Keratinocyte (primary cell): ENCODE measurements around the gene CPEB1. TPM values are rescaled to one million over a fixed set of nuclear protein-coding genes. Genes with fewer than 3 reads are reported as not detected.

ENCODE experiments used
- DNase-seq: peaks from one replicate; pipeline ENCODE4 v3.0.0-alpha.2; 2011; ENCODE audit warnings: low read depth, missing footprints, low spot score
- FAIRE-seq: peaks from 2 replicates; lab custom pipeline; 2011; peaks lifted over from hg19 to GRCh38; lab: Jason Lieb, UNC
- H2AFZ ChIP-seq: 2 replicates; pipeline ENCODE4 v1.6.0; 2012; ENCODE audit warnings: low read length, control low read depth, inconsistent platforms; ENCODE audit not compliant: control insufficient read depth
- H3K27ac ChIP-seq: 2 replicates; pipeline ENCODE4 v1.5.1; 2011; ENCODE audit warnings: low read length; ENCODE audit not compliant: control insufficient read depth, insufficient read depth
- H3K27me3 ChIP-seq: 3 replicates; pipeline ENCODE4 v1.6.0; 2011; ENCODE audit warnings: low read length; ENCODE audit not compliant: control insufficient read depth, insufficient read depth; ENCODE audit errors: extremely low read depth
- H3K36me3 ChIP-seq, 2 experiments: 2 replicates in 1 of 2; 3 replicates in 1 of 2; pipeline ENCODE4 v1.5.1; 2011; ENCODE audit warnings: low read length in 2 of 2, mild to moderate bottlenecking in 1 of 2; ENCODE audit not compliant: control insufficient read depth in 2 of 2, insufficient read depth in 2 of 2; ENCODE audit errors: extremely low read depth in 1 of 2
- H3K4me1 ChIP-seq: 3 replicates; pipeline ENCODE4 v1.5.1; 2011; ENCODE audit warnings: low read length; ENCODE audit not compliant: control insufficient read depth, insufficient read depth; ENCODE audit errors: extremely low read depth
- H3K4me2 ChIP-seq: 3 replicates; pipeline ENCODE4 v1.6.0; 2011; ENCODE audit warnings: low read depth, low read length; ENCODE audit not compliant: control insufficient read depth, insufficient read depth; ENCODE audit errors: extremely low read depth
- H3K4me3 ChIP-seq, 3 experiments: fragments of 200-600 bp in 1 of 3; sonication (generic) in 1 of 3; 2 replicates in 2 of 3; 3 replicates in 1 of 3; pipeline ENCODE4 v1.5.1; 2011 to 2016; ENCODE audit warnings: low read length in 3 of 3, mild to moderate bottlenecking in 3 of 3, control low read depth in 2 of 3, inconsistent platforms in 1 of 3, low read depth in 1 of 3, mixed read lengths in 1 of 3, mixed run types in 1 of 3, moderate library complexity in 1 of 3; ENCODE audit not compliant: control insufficient read depth in 2 of 3, insufficient read depth in 2 of 3; ENCODE audit errors: extremely low read depth in 1 of 3
- H3K79me2 ChIP-seq: 2 replicates; pipeline ENCODE4 v1.6.0; 2012; ENCODE audit warnings: low read length; ENCODE audit not compliant: control insufficient read depth, insufficient read depth
- H3K9ac ChIP-seq: 3 replicates; pipeline ENCODE4 v1.6.0; 2011; ENCODE audit warnings: low read length; ENCODE audit not compliant: control insufficient read depth, insufficient read depth; ENCODE audit errors: extremely low read depth
- H3K9me1 ChIP-seq: 3 replicates; pipeline ENCODE4 v1.6.0; 2011; ENCODE audit warnings: low read length; ENCODE audit not compliant: control insufficient read depth, insufficient read depth; ENCODE audit errors: extremely low read depth
- H3K9me3 ChIP-seq: 2 replicates; pipeline ENCODE4 v1.5.1; 2012; ENCODE audit warnings: low read depth, low read length; ENCODE audit not compliant: control insufficient read depth
- H4K20me1 ChIP-seq: 3 replicates; pipeline ENCODE4 v1.6.0; 2011; ENCODE audit warnings: low read length; ENCODE audit not compliant: control insufficient read depth, insufficient read depth; ENCODE audit errors: extremely low read depth
- CTCF ChIP-seq, 3 experiments: IDR thresholded peaks in 1 of 3; conservative IDR thresholded peaks in 1 of 3; optimal IDR thresholded peaks in 1 of 3; 2 replicates in 2 of 3; 3 replicates in 1 of 3; pipeline versions ENCODE3 to v1.5.1; 2011; ENCODE audit warnings: low read length in 3 of 3, mild to moderate bottlenecking in 3 of 3, moderate library complexity in 2 of 3, control low read depth in 1 of 3, inconsistent platforms in 1 of 3; ENCODE audit not compliant: insufficient read depth in 2 of 3; ENCODE audit errors: extremely low read depth in 1 of 3
- EZH2 ChIP-seq: IDR thresholded peaks from one replicate; pipeline ENCODE4 v1.6.1; 2012; ENCODE audit warnings: inconsistent platforms, mild to moderate bottlenecking, low read length, moderate library complexity
- dilution Hi-C: fragments of 300-500 bp; cut with MboI; formaldehyde crosslinking; loops from one replicate; pipeline ENCODE4 v1.7.0; 2020; ENCODE audit warnings: low sequenced_read_pairs; ENCODE audit not compliant: extremely low pct_ligation_motif_present
- polyA plus RNA-seq, 5 experiments: library from polyadenylated mRNA; depleted of rRNA in 3 of 5; stranded (reverse) in 3 of 5; stranded (forward) in 1 of 5; unstranded in 1 of 5; fragments of >200 nt; gene quantifications; 1 replicate in 1 of 5; 2 replicates in 3 of 5; 3 replicates in 1 of 5; pipeline versions ENCODE4 v1.2.1 to v1.2.3, GENCODE V29; 2011 to 2012; ENCODE audit warnings: missing spikeins in 2 of 5, low read depth in 1 of 5, low replicate concordance in 1 of 5

Gene CPEB1
- polyA plus RNA-seq, 1 donor (not counting 4 experiments of a cell fraction or from before 2014, with no cell fraction given) = 0.16 TPM

- H3K36me3 ChIP-seq = peaks cover 2 to 4% of the 10 kb centered on the region in 2 experiments
- no peak for TF ChIP-seq EZH2
- no peak for TF ChIP-seq CTCF (optimal IDR thresholded peaks at IDR 0.05 in 1 of 3, IDR thresholded peaks at IDR 0.05 in 1 of 3, conservative IDR thresholded peaks at IDR 0.05 in 1 of 3; ENCODE audit: extremely low read depth in 1 of 3, insufficient read depth in 2 of 3, low read length in 3 of 3)
- DNase-seq (no peak), FAIRE-seq (no peak)
- H3K4me2 ChIP-seq = no peak overlapping the region
- H3K9ac ChIP-seq = no peak overlapping the region
- H3K4me3 ChIP-seq = no peak overlapping the region
- H3K9me3 ChIP-seq = no peaks in the 10 kb centered on the region
- no peaks in the 10 kb centered on the region for H3K27me3 ChIP-seq
- no peaks in the 10 kb centered on the region for H3K9me1 ChIP-seq
- dilution Hi-C loops = no loop called here
- no peak overlapping the region for H3K27ac ChIP-seq
- no peaks in the 10 kb centered on the region for H4K20me1 ChIP-seq
- no peak overlapping the region for H2AFZ ChIP-seq
- peaks cover 4% of the 10 kb centered on the region for H3K4me1 ChIP-seq
- H3K79me2 ChIP-seq = peaks cover 13% of the 10 kb centered on the region
Measured at GRCh38 chr15:82544431-82544830, 102.7 kb downstream of the CPEB1 start.

GRCh38 chr15:82543160-82543559, 104.0 kb downstream of the CPEB1 start:
- Histone ChIP-seq H3K27me3 (no peaks in the 10 kb centered on the region), H3K9me1 (no peaks in the 10 kb centered on the region), H3K9ac (no peak overlapping the region), H3K9me3 (no peaks in the 10 kb centered on the region), H3K4me1 (peaks cover 12% of the 10 kb centered on the region), H3K79me2 (peaks cover 26% of the 10 kb centered on the region), H4K20me1 (peaks cover 8% of the 10 kb centered on the region), H3K4me3 (no peak overlapping the region), H2AFZ (no peak overlapping the region), H3K27ac (no peak overlapping the region), H3K4me2 (no peak overlapping the region), H3K36me3 (peaks cover 10 to 15% of the 10 kb centered on the region in 2 experiments)
- DNase-seq (no peak), FAIRE-seq (no peak)
- dilution Hi-C loops = no loop called here
- no peak for TF ChIP-seq EZH2
- TF ChIP-seq CTCF (optimal IDR thresholded peaks at IDR 0.05 in 1 of 3, IDR thresholded peaks at IDR 0.05 in 1 of 3, conservative IDR thresholded peaks at IDR 0.05 in 1 of 3; ENCODE audit: extremely low read depth in 1 of 3, insufficient read depth in 2 of 3, low read length in 3 of 3) = no peak
